GM12878 (cell line): Measurements from ENCODE around the gene SOS1. TPM values are rescaled to one million over a fixed set of nuclear protein-coding genes. Genes with fewer than 3 reads are reported as not detected.
"Not testable (repeated sequence)": the region's sequence is repeated elsewhere in the genome, so short reads cannot be mapped to it uniquely, and the experiment has no call there.

ENCODE experiments used
- ATAC-seq: fragments of 200-7000 bp; cut with Tn5 transposase; 3 replicates; pipeline ENCODE4 v1.9.1; 2020; ENCODE audit warnings: mild to moderate bottlenecking, moderate library complexity
- BruUV-seq: library from RNA; stranded (reverse); fragments of 400-500 nt; replicated peaks from 2 replicates; lab custom pipeline; 2021; lab: Mats Ljungman, UMichigan
- CTCF ChIA-PET: fragments of 300-600 bp; sonication (Branson Sonifier 250); formaldehyde crosslinking; extraction: SDS; loops from one replicate; lab custom pipeline; 2021; ENCODE audit warnings: inconsistent platforms; lab: Yijun Ruan, JAX
- POLR2A ChIA-PET: fragments of 350-600 bp; formaldehyde crosslinking; extraction: SDS; loops from one replicate; lab custom pipeline; 2021; ENCODE audit warnings: inconsistent platforms; lab: Charles Lee
- RAD21 ChIA-PET: fragments of 300-600 bp; sonication (Branson Sonifier 250); formaldehyde crosslinking; loops from one replicate; lab custom pipeline; 2023; ENCODE audit warnings: antibody characterized with exemption; ENCODE audit not compliant: unreplicated experiment; lab: Charles Lee
- SMC1A ChIA-PET: fragments of 300-600 bp; sonication (Branson Sonifier 250); formaldehyde crosslinking; loops from one replicate; lab custom pipeline; 2023; ENCODE audit not compliant: unreplicated experiment, uncharacterized antibody; lab: Charles Lee
- DNase-seq: peaks from one replicate; pipeline ENCODE4 v3.0.0-alpha.2; 2011; ENCODE audit warnings: low read depth, low spot score
- FAIRE-seq: peaks from 3 replicates; lab custom pipeline; 2011; peaks lifted over from hg19 to GRCh38; lab: Jason Lieb, UNC
- H2AFZ ChIP-seq: 2 replicates; pipeline ENCODE4 v1.6.0; 2011; ENCODE audit warnings: low read depth, low read length, control low read depth; ENCODE audit not compliant: control insufficient read depth
- H3K27ac ChIP-seq: 2 replicates; pipeline ENCODE4 v1.5.1; 2011; ENCODE audit warnings: control low read depth; ENCODE audit not compliant: control insufficient read depth, insufficient read depth
- H3K27me3 ChIP-seq, 2 experiments: replicated peaks in 1 of 2; 2 replicates each; pipeline versions ENCODE4 v1.6.0 to v1.6.1; 2011; ENCODE audit warnings: low read length in 1 of 2; ENCODE audit not compliant: control insufficient read depth in 2 of 2, insufficient read depth in 2 of 2
- H3K36me3 ChIP-seq, 2 experiments: 2 replicates each; pipeline ENCODE4 v1.5.1; 2011; ENCODE audit warnings: low read length in 1 of 2; ENCODE audit not compliant: control insufficient read depth in 2 of 2, insufficient read depth in 2 of 2
- H3K4me1 ChIP-seq: 2 replicates; pipeline ENCODE4 v1.6.1; 2011; ENCODE audit warnings: mild to moderate bottlenecking, low read length, moderate library complexity, mixed read lengths; ENCODE audit not compliant: control insufficient read depth, insufficient read depth
- H3K4me2 ChIP-seq: 2 replicates; pipeline ENCODE4 v1.6.0; 2011; ENCODE audit warnings: control low read depth; ENCODE audit not compliant: control insufficient read depth, insufficient read depth
- H3K4me3 ChIP-seq: fragments of 200-600 bp; sonication (generic); 2 replicates; pipeline ENCODE4 v1.5.1; 2016
- H3K79me2 ChIP-seq: 2 replicates; pipeline ENCODE4 v1.6.0; 2011; ENCODE audit warnings: low read length; ENCODE audit not compliant: control insufficient read depth, insufficient read depth
- H3K9ac ChIP-seq: 2 replicates; pipeline ENCODE4 v1.8.0; 2011; ENCODE audit warnings: low read length, control low read depth, mixed read lengths; ENCODE audit not compliant: control insufficient read depth, insufficient read depth
- H3K9me3 ChIP-seq: replicated peaks from 3 replicates; pipeline ENCODE4 v1.5.1; 2011; ENCODE audit warnings: mild to moderate bottlenecking, low read length; ENCODE audit not compliant: control insufficient read depth, insufficient read depth
- H4K20me1 ChIP-seq: 2 replicates; pipeline ENCODE4 v1.6.0; 2011; ENCODE audit not compliant: control insufficient read depth, insufficient read depth
- CBX3 ChIP-seq: fragments of 200-600 bp; sonication (generic); IDR thresholded peaks from 2 replicates; pipeline ENCODE4 v1.6.1; 2016; ENCODE audit warnings: low read depth, borderline replicate concordance
- CEBPB ChIP-seq, 2 experiments: fragments of 150-350 bp in 1 of 2; IDR thresholded peaks; 2 replicates each; pipeline ENCODE4 v1.6.1; 2012 to 2014; ENCODE audit warnings: low read depth in 2 of 2, low read length in 2 of 2, borderline replicate concordance in 1 of 2, inconsistent platforms in 1 of 2
- EP300 ChIP-seq, 2 experiments: fragments of 150-350 bp in 1 of 2; IDR thresholded peaks; 2 replicates each; pipeline ENCODE4 v1.6.1; 2011 to 2012; ENCODE audit warnings: low read depth in 2 of 2, low read length in 2 of 2, borderline replicate concordance in 1 of 2, improper control_type of control experiment in 1 of 2, inconsistent platforms in 1 of 2; ENCODE audit not compliant: control insufficient read depth in 1 of 2
- HDAC2 ChIP-seq: fragments of 200-600 bp; sonication (generic); IDR thresholded peaks from 2 replicates; pipeline ENCODE4 v1.6.1; 2017
- HDAC6 ChIP-seq: fragments of 200-600 bp; sonication (generic); IDR thresholded peaks from one replicate; pipeline ENCODE4 v1.8.0; 2017; ENCODE audit warnings: antibody characterized with exemption; ENCODE audit not compliant: unreplicated experiment
- JUNB ChIP-seq: IDR thresholded peaks from 2 replicates; pipeline ENCODE4 v1.6.1; 2016; ENCODE audit warnings: antibody characterized with exemption, mild to moderate bottlenecking
- NFYB ChIP-seq: IDR thresholded peaks from 2 replicates; pipeline ENCODE4 v1.6.1; 2011; ENCODE audit warnings: low read depth, mild to moderate bottlenecking, low read length, improper control_type of control experiment, moderate library complexity; ENCODE audit not compliant: insufficient read depth
- WGBS: methylation state at CpG from one replicate; pipeline ENCODE4 v1.1.6; 2016; ENCODE audit warnings: low lambda C conversion rate; ENCODE audit not compliant: insufficient replicate concordance, insufficient coverage; ENCODE audit errors: missing lambda C conversion rate; 5-methylcytosine and 5-hydroxymethylcytosine counted together
- in situ Hi-C: fragments of 300-500 bp; cut with MboI; formaldehyde crosslinking; loops from 9 replicates; pipeline ENCODE4 v1.14.3; 2018; ENCODE audit warnings: mixed read lengths
- intact Hi-C: fragments of 100-400 bp; cut with micrococcal nuclease; formaldehyde crosslinking; loops from one replicate; pipeline ENCODE4 v1.14.2; 2022; ENCODE audit not compliant: unreplicated experiment
- polyA plus RNA-seq, 11 experiments: library from polyadenylated mRNA; depleted of rRNA in 4 of 11; unstranded in 6 of 11; stranded (reverse) in 5 of 11; fragments of >200 nt; fragmentation: Nextera tagmentation in 4 of 11; fragmentation: Illumina TruSeq in 1 of 11; extraction: Ambion mirVana in 4 of 11; extraction: Trizol in 1 of 11; gene quantifications; 1 replicate in 1 of 11; 2 replicates in 10 of 11; pipeline versions ENCODE4 v1.2.1 to v1.2.3, GENCODE V29; 2011 to 2016; ENCODE audit warnings: inconsistent platforms in 2 of 11, missing spikeins in 2 of 11, low read depth in 1 of 11
- total RNA-seq, 4 experiments: library from RNA; depleted of rRNA in 3 of 4; stranded (reverse); fragments of >200 nt in 3 of 4; fragmentation: Illumina TruSeq in 1 of 4; extraction: Trizol in 1 of 4; gene quantifications; 2 replicates each; pipeline versions ENCODE4 v1.2.1 to v1.2.3, GENCODE V29; 2013 to 2021
- TF ChIP-seq, protein P1 (sequence below): fragments of 450-650 bp; IDR thresholded peaks from 2 replicates; pipeline ENCODE4 v1.6.1; 2016; ENCODE audit warnings: mild to moderate bottlenecking, moderate library complexity, borderline replicate concordance
- TF ChIP-seq, protein P2 (sequence below): fragments of 450-650 bp; IDR thresholded peaks from 2 replicates; pipeline ENCODE4 v1.6.1; 2018; ENCODE audit warnings: borderline replicate concordance, mild to moderate bottlenecking; ENCODE audit not compliant: partially characterized antibody

Gene SOS1
- total and polyA plus RNA-seq, 10 of the 15 experiments (the other 5 are each of a cell fraction or from before 2014, with no cell fraction given), result 2.1 to 24.1 (median 8.5) TPM

DNA sequence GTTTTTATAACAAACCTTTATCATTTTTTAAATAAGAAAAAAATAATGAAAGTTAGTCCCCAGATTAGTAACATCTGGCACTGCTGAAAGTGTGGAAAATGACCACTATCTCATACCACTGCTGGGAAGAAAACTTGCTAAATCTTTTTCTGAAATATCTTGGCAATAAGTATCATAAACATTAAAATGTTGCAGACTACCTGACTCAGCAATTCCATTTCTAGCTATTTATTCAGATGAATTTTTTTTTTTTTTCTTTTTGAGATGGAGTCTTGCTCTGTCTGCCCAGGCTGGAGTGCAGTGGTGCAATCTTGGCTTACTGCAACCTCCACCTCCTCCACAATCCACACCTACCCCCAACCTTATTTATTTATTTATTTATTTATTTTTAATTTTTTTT, 35.3 kb upstream of the SOS1 start (continued):
- TF ChIP-seq CBX3 (no peak), HDAC6 (no peak), HDAC2 (no peak), NFYB (no peak)

DNA sequence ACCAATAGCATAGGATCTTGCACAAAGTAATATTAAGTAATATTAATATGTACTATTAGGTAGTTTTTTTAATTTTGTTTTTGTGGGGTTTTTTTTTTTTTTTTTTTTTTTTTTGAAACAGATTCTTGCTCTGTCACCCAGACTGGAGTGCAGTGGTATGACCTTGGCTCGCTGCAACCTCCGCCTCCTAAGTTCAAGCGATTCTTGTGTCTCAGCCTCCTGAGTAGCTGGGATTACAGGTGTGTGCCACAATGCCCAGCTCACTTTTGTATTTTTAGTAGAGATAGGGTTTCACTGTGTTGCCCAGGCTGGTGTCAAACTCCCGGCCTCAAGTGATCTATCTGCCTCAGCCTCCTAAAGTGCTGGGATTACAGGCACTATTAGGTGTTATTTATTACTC, 34.7 kb upstream of the SOS1 start:
- CTCF ChIA-PET, result interaction anchor here (0.7 kb wide), 1 partner anchor 73 kb away, joined by 4 read pairs; no protein-coding TSS in a partner anchor
- RAD21 ChIA-PET, H4K20me1 ChIP-seq, H3K27me3 ChIP-seq, BruUV-seq, H3K9me3 ChIP-seq, H3K79me2 ChIP-seq, H3K4me2 ChIP-seq, H2AFZ ChIP-seq, H3K27ac ChIP-seq, H3K4me3 ChIP-seq, DNase-seq, H3K36me3 ChIP-seq, FAIRE-seq, H3K9ac ChIP-seq, H3K4me1 ChIP-seq, in situ Hi-C loops, intact Hi-C loops, POLR2A ChIA-PET, ATAC-seq: not testable (repeated sequence)
- 77% methylated on average over 4 of the region's 4 CpGs for WGBS
- SMC1A ChIA-PET, result interaction anchor here (1.1 kb wide), 1 partner anchor 29 kb away, joined by 3 read pairs; no protein-coding TSS in a partner anchor

DNA sequence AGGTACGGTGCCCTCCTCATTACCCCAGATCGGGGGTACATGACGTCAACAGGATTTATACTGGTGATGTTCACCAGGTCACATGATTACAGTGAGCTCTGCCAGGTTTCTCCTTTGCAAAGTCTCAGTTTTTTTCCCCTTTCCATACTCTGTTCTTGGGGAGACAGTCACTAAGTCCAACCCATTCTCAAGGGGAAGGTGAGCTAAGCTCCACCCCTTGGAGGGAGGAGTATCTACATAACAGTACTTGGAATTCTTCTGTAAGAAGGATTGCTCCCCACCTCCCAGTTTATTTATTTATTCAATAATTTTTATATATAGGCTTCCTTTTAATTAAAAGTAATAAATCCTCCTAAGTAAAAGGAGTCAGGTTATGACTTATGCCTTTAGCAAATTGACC, 34.1 kb upstream of the SOS1 start:
- ChIA-PET RAD21 (no interaction called here), SMC1A (no interaction called here), POLR2A (no interaction called here), CTCF (interaction anchor here (0.7 kb wide), 1 partner anchor 73 kb away, joined by 4 read pairs; no protein-coding TSS in a partner anchor)
- ATAC-seq, result no peak
- H3K79me2 ChIP-seq, result no peaks in the 10 kb centered on the region
- H3K27me3 ChIP-seq, result no peaks in the 10 kb centered on the region
- no peak overlapping the region for H3K4me2 ChIP-seq
- H3K9me3 ChIP-seq, result no peaks in the 10 kb centered on the region
- intact Hi-C loops (no loop called here), in situ Hi-C loops (no loop called here)
- H3K27ac ChIP-seq, result no peak overlapping the region
- no peaks in the 10 kb centered on the region for H3K36me3 ChIP-seq
- no TSS peak for BruUV-seq
- no peak overlapping the region for H3K9ac ChIP-seq
- no peaks in the 10 kb centered on the region for H4K20me1 ChIP-seq
- H3K4me3 ChIP-seq, result no peak overlapping the region
- H2AFZ ChIP-seq, result no peak overlapping the region
- no peak for FAIRE-seq
- no peak for DNase-seq
- 80% methylated on average over 3 of the region's 3 CpGs for WGBS
- H3K4me1 ChIP-seq, result no peaks in the 10 kb centered on the region
- TF ChIP-seq JUNB (no peak), CEBPB (IDR thresholded peaks at IDR 0.05; ENCODE audit: borderline replicate concordance in 1 of 2, low read depth in 2 of 2, low read length in 2 of 2) (no peak), EP300 (IDR thresholded peaks at IDR 0.05; ENCODE audit: borderline replicate concordance in 1 of 2, control insufficient read depth in 1 of 2, low read depth in 2 of 2, low read length in 2 of 2) (no peak)
- TF ChIP-seq, protein P1, sequence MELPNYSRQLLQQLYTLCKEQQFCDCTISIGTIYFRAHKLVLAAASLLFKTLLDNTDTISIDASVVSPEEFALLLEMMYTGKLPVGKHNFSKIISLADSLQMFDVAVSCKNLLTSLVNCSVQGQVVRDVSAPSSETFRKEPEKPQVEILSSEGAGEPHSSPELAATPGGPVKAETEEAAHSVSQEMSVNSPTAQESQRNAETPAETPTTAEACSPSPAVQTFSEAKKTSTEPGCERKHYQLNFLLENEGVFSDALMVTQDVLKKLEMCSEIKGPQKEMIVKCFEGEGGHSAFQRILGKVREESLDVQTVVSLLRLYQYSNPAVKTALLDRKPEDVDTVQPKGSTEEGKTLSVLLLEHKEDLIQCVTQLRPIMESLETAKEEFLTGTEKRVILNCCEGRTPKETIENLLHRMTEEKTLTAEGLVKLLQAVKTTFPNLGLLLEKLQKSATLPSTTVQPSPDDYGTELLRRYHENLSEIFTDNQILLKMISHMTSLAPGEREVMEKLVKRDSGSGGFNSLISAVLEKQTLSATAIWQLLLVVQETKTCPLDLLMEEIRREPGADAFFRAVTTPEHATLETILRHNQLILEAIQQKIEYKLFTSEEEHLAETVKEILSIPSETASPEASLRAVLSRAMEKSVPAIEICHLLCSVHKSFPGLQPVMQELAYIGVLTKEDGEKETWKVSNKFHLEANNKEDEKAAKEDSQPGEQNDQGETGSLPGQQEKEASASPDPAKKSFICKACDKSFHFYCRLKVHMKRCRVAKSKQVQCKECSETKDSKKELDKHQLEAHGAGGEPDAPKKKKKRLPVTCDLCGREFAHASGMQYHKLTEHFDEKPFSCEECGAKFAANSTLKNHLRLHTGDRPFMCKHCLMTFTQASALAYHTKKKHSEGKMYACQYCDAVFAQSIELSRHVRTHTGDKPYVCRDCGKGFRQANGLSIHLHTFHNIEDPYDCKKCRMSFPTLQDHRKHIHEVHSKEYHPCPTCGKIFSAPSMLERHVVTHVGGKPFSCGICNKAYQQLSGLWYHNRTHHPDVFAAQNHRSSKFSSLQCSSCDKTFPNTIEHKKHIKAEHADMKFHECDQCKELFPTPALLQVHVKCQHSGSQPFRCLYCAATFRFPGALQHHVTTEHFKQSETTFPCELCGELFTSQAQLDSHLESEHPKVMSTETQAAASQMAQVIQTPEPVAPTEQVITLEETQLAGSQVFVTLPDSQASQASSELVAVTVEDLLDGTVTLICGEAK, result no peak
- TF ChIP-seq, protein P2, sequence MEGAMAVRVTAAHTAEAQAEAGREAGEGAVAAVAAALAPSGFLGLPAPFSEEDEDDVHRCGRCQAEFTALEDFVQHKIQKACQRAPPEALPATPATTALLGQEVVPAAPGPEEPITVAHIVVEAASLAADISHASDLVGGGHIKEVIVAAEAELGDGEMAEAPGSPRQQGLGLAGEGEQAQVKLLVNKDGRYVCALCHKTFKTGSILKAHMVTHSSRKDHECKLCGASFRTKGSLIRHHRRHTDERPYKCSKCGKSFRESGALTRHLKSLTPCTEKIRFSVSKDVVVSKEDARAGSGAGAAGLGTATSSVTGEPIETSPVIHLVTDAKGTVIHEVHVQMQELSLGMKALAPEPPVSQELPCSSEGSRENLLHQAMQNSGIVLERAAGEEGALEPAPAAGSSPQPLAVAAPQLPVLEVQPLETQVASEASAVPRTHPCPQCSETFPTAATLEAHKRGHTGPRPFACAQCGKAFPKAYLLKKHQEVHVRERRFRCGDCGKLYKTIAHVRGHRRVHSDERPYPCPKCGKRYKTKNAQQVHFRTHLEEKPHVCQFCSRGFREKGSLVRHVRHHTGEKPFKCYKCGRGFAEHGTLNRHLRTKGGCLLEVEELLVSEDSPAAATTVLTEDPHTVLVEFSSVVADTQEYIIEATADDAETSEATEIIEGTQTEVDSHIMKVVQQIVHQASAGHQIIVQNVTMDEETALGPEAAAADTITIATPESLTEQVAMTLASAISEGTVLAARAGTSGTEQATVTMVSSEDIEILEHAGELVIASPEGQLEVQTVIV, result no peak
